Measurements from ENCODE around the gene TBX2. TPM values are rescaled to one million over a fixed set of nuclear protein-coding genes. Genes with fewer than 3 reads are reported as not detected.

TBX2 gene
- total RNA-seq, 1 donor from 2014 or later: 1.1 TPM

DNA sequence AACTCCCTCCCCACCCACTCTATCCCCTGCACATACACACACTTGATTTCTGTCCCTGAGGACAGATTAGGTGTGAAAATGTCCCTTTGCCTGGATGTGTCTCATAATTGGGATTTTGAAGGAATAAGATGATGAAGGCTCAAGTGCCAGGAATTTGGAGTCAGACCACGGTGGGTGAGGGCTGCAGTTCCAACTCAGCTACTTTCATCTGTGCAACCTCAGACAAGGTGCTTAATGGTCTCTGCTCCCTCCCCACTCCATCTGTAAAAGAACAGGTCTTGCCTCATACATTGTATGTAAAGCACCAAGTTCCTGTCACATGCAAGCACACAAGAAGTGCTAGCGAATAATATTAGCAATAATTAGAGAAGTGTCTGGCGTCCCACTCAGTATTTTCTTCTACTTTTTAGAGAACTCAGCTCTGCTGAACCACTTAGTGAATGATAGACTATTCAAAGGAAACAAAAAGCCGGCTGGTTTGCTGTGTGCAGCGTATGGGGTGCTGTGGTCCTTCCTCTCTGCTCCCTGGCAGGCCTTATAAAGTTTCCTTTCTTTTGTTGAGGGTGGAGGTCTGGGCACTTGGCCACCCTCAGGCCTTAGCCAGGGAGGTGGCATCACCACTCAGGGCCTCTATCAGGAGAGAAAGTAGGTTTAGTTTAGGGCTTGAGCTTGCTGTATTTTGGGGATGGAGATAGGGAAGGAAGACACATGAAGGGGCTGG is 58.9 kb downstream of the TBX2 start:
- Mint-ChIP-seq H3K9me3 (ENCODE audit: low read depth) (no peaks in the 10 kb centered on the region), H3K4me1 (ENCODE audit: low read depth) (peaks cover 34% of the 10 kb centered on the region), H3K36me3 (ENCODE audit: insufficient read depth) (no peaks in the 10 kb centered on the region), H3K4me3 (ENCODE audit: low read depth) (no peak overlapping the region), H3K27me3 (peaks cover 92% of the 10 kb centered on the region), H3K27ac (no peak overlapping the region)
- no peak for TF ChIP-seq CTCF (IDR thresholded peaks at IDR 0.05; ENCODE audit: unreplicated experiment)
- no peak for DNase-seq (ENCODE audit: low spot score, unreplicated experiment)

Other genes with a start within 250 kb of the TBX2 start
- gene TBX4, start 52.6 kb downstream of the TBX2 start, total RNA-seq: not detected in 2 replicates
- gene NACA2, start 191.4 kb downstream of the TBX2 start, total RNA-seq: not detected in 2 replicates

Data from progenitor cell of endocrine pancreas (in vitro differentiated cells).